ENCODE results near the gene PTPRH. TPM values are rescaled to one million over a fixed set of nuclear protein-coding genes. Genes with fewer than 3 reads are reported as not detected.

Gene PTPRH
- total and polyA plus RNA-seq, 9 of the 15 experiments (the other 6 are each of a cell fraction or from before 2014, with no cell fraction given): 0.87 to 34.3 (median 22.7) TPM

GRCh38 chr19:55216461-55217198, 7.3 kb upstream of the PTPRH start (continued):
- TF ChIP-seq, protein P1, sequence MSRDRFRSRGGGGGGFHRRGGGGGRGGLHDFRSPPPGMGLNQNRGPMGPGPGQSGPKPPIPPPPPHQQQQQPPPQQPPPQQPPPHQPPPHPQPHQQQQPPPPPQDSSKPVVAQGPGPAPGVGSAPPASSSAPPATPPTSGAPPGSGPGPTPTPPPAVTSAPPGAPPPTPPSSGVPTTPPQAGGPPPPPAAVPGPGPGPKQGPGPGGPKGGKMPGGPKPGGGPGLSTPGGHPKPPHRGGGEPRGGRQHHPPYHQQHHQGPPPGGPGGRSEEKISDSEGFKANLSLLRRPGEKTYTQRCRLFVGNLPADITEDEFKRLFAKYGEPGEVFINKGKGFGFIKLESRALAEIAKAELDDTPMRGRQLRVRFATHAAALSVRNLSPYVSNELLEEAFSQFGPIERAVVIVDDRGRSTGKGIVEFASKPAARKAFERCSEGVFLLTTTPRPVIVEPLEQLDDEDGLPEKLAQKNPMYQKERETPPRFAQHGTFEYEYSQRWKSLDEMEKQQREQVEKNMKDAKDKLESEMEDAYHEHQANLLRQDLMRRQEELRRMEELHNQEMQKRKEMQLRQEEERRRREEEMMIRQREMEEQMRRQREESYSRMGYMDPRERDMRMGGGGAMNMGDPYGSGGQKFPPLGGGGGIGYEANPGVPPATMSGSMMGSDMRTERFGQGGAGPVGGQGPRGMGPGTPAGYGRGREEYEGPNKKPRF (IDR thresholded peaks at IDR 0.05; ENCODE audit: low read depth, low read length): no peak
- TF ChIP-seq ZSCAN29 (IDR thresholded peaks at IDR 0.05): peak; percentile 93
- TF ChIP-seq, protein P2, sequence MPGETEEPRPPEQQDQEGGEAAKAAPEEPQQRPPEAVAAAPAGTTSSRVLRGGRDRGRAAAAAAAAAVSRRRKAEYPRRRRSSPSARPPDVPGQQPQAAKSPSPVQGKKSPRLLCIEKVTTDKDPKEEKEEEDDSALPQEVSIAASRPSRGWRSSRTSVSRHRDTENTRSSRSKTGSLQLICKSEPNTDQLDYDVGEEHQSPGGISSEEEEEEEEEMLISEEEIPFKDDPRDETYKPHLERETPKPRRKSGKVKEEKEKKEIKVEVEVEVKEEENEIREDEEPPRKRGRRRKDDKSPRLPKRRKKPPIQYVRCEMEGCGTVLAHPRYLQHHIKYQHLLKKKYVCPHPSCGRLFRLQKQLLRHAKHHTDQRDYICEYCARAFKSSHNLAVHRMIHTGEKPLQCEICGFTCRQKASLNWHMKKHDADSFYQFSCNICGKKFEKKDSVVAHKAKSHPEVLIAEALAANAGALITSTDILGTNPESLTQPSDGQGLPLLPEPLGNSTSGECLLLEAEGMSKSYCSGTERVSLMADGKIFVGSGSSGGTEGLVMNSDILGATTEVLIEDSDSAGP (CRISPR knock-in tag; IDR thresholded peaks at IDR 0.05): peak; percentile 82
- TF ChIP-seq IFI16 (CRISPR knock-in tag; IDR thresholded peaks at IDR 0.05): no peak
- peak; percentile 36; the same call in 1 of the 2 replicates for TF ChIP-seq HDAC8 (tag; IDR thresholded peaks at IDR 0.05)
- TF ChIP-seq EGR1 (conservative IDR thresholded peaks at IDR 0.05): peak; percentile 51
- peak; percentile 99 for TF ChIP-seq KAT7 (CRISPR knock-in tag; IDR thresholded peaks at IDR 0.05; ENCODE audit: borderline replicate concordance)
- TF ChIP-seq, protein P3, sequence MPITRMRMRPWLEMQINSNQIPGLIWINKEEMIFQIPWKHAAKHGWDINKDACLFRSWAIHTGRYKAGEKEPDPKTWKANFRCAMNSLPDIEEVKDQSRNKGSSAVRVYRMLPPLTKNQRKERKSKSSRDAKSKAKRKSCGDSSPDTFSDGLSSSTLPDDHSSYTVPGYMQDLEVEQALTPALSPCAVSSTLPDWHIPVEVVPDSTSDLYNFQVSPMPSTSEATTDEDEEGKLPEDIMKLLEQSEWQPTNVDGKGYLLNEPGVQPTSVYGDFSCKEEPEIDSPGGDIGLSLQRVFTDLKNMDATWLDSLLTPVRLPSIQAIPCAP (CRISPR knock-in tag; IDR thresholded peaks at IDR 0.05; ENCODE audit: borderline replicate concordance): no peak; the same call in 1 of the 2 replicates
- no peak for TF ChIP-seq KAT8 (IDR thresholded peaks at IDR 0.05; ENCODE audit: low read depth)
- no peak for TF ChIP-seq NFIX (CRISPR knock-in tag; IDR thresholded peaks at IDR 0.05; ENCODE audit: low read depth)
- TF ChIP-seq RB1 (IDR thresholded peaks at IDR 0.05; ENCODE audit: low read depth): peak; percentile 89
- TF ChIP-seq, protein P4, sequence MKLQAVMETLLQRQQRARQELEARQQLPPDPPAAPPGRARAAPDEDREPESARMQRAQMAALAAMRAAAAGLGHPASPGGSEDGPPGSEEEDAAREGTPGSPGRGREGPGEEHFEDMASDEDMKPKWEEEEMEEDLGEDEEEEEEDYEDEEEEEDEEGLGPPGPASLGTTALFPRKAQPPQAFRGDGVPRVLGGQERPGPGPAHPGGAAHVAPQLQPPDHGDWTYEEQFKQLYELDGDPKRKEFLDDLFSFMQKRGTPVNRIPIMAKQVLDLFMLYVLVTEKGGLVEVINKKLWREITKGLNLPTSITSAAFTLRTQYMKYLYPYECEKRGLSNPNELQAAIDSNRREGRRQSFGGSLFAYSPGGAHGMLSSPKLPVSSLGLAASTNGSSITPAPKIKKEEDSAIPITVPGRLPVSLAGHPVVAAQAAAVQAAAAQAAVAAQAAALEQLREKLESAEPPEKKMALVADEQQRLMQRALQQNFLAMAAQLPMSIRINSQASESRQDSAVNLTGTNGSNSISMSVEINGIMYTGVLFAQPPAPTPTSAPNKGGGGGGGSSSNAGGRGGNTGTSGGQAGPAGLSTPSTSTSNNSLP (IDR thresholded peaks at IDR 0.05; ENCODE audit: borderline replicate concordance, low read depth, low read length): peak; percentile 100
- peak; percentile 75 for TF ChIP-seq HCFC1 (IDR thresholded peaks at IDR 0.05; ENCODE audit: low read depth, low read length)
- TF ChIP-seq ARNT (IDR thresholded peaks at IDR 0.05): peak; percentile 89; a peak in 3 of 4 replicates
- TF ChIP-seq PTRF (tag; IDR thresholded peaks at IDR 0.05): no peak
- TF ChIP-seq HMBOX1 (IDR thresholded peaks at IDR 0.05): peak; percentile 48; the same call in 1 of the 2 replicates
- TF ChIP-seq ZBTB26 (CRISPR knock-in tag; IDR thresholded peaks at IDR 0.05): peak; percentile 45; the same call in 1 of the 2 replicates
- TF ChIP-seq ILK (tag; IDR thresholded peaks at IDR 0.05; ENCODE audit: borderline replicate concordance, low read depth): no peak
- TF ChIP-seq NR2C1 (IDR thresholded peaks at IDR 0.05): peak; percentile 41; the same call in 1 of the 2 replicates
- TF ChIP-seq NR2C1 (tag; IDR thresholded peaks at IDR 0.05): peak; percentile 18; the same call in 1 of the 2 replicates

All from K562 (cell line).